CD14-positive monocyte (primary cell): ENCODE measurements around the gene GABBR1. TPM values are rescaled to one million over a fixed set of nuclear protein-coding genes. Genes with fewer than 3 reads are reported as not detected.

Experiments
- DNase-seq, 3 donors: peaks; one replicate each; pipeline ENCODE4 v3.0.0-alpha.2; 2011 to 2022
- H2AFZ ChIP-seq: 2 replicates; pipeline ENCODE4 v1.6.0; 2012; ENCODE audit warnings: mild to moderate bottlenecking, low read depth, low read length, inconsistent platforms; ENCODE audit not compliant: insufficient read depth, poor library complexity, severe bottlenecking
- H3K27ac ChIP-seq, 2 donors: 1 replicate in 1 of 2; 2 replicates in 1 of 2; pipeline ENCODE4 v1.5.1; 2012 to 2013; ENCODE audit warnings: low read length in 2 of 2, control low read depth in 1 of 2, inconsistent platforms in 1 of 2, low read depth in 1 of 2, mild to moderate bottlenecking in 1 of 2
- H3K27me3 ChIP-seq, 2 donors: one replicate each; pipeline versions ENCODE4 v1.6.0 to v1.6.1; 2011 to 2013; ENCODE audit warnings: low read length in 2 of 2; ENCODE audit not compliant: control insufficient read depth in 2 of 2, insufficient read depth in 2 of 2
- H3K36me3 ChIP-seq, 2 donors: replicated peaks in 1 of 2; 1 replicate in 1 of 2; 2 replicates in 1 of 2; pipeline versions ENCODE4 v1.5.1 to v1.6.1; 2012 to 2013; ENCODE audit warnings: low read length in 2 of 2, control low read depth in 1 of 2, inconsistent platforms in 1 of 2, mild to moderate bottlenecking in 1 of 2; ENCODE audit not compliant: insufficient read depth in 2 of 2, control insufficient read depth in 1 of 2
- H3K4me1 ChIP-seq, 2 donors: 1 replicate in 1 of 2; 2 replicates in 1 of 2; pipeline versions ENCODE4 v1.5.1 to v1.6.1; 2012 to 2013; ENCODE audit warnings: low read length in 2 of 2, control low read depth in 1 of 2, inconsistent platforms in 1 of 2, mild to moderate bottlenecking in 1 of 2, moderate library complexity in 1 of 2; ENCODE audit not compliant: insufficient read depth in 2 of 2, control insufficient read depth in 1 of 2
- H3K4me2 ChIP-seq: replicated peaks from 2 replicates; pipeline ENCODE3; 2012; ENCODE audit warnings: low read length, moderate library complexity, mild to moderate bottlenecking; ENCODE audit not compliant: poor library complexity, severe bottlenecking; ENCODE audit errors: extremely low read depth
- H3K4me3 ChIP-seq, 3 experiments: fragments of 200-600 bp in 1 of 3; sonication (generic) in 1 of 3; replicated peaks in 1 of 3; 1 replicate in 2 of 3; 2 replicates in 1 of 3; pipeline ENCODE4 v1.5.1; 2011 to 2013; ENCODE audit warnings: low read length in 3 of 3, mild to moderate bottlenecking in 3 of 3, control low read depth in 2 of 3, low read depth in 2 of 3, inconsistent platforms in 1 of 3, moderate library complexity in 1 of 3
- H3K79me2 ChIP-seq: 2 replicates; pipeline ENCODE4 v1.6.0; 2012; ENCODE audit warnings: mild to moderate bottlenecking, control low read depth, inconsistent platforms, low read length, moderate library complexity; ENCODE audit not compliant: insufficient read depth
- H3K9ac ChIP-seq: 2 replicates; pipeline ENCODE4 v1.6.0; 2017; ENCODE audit warnings: low read length, mild to moderate bottlenecking; ENCODE audit not compliant: insufficient read depth, poor library complexity, severe bottlenecking
- H3K9me3 ChIP-seq, 2 donors: replicated peaks in 1 of 2; 1 replicate in 1 of 2; 2 replicates in 1 of 2; pipeline versions ENCODE4 v1.5.1 to v1.6.1; 2012 to 2013; ENCODE audit warnings: low read length in 2 of 2, control low read depth in 1 of 2; ENCODE audit not compliant: control insufficient read depth in 1 of 2, insufficient read depth in 1 of 2
- H4K20me1 ChIP-seq: 2 replicates; pipeline ENCODE4 v1.6.0; 2012; ENCODE audit warnings: mild to moderate bottlenecking, low read length, control low read depth, moderate library complexity; ENCODE audit not compliant: insufficient read depth
- H3K27ac Mint-ChIP-seq, 7 donors: one replicate each; pipeline ENCODE4 v1.8.0; 2020; ENCODE audit warnings: mild to moderate bottlenecking in 7 of 7, mixed read lengths in 7 of 7, moderate library complexity in 6 of 7, inconsistent platforms in 2 of 7
- H3K27me3 Mint-ChIP-seq, 3 donors: one replicate each; pipeline ENCODE4 v1.8.0; 2021 to 2022; ENCODE audit warnings: low read depth in 3 of 3, mild to moderate bottlenecking in 3 of 3, mixed read lengths in 3 of 3, moderate library complexity in 3 of 3, inconsistent platforms in 1 of 3
- H3K36me3 Mint-ChIP-seq, 2 donors: one replicate each; pipeline ENCODE4 v1.8.0; 2020; ENCODE audit warnings: mixed read lengths in 2 of 2, inconsistent platforms in 1 of 2, mild to moderate bottlenecking in 1 of 2
- H3K4me1 Mint-ChIP-seq: one replicate; pipeline ENCODE4 v1.8.0; 2020; ENCODE audit warnings: mild to moderate bottlenecking, mixed read lengths
- H3K4me3 Mint-ChIP-seq, 2 donors: one replicate each; pipeline ENCODE4 v1.8.0; 2020; ENCODE audit warnings: mild to moderate bottlenecking in 2 of 2, mixed read lengths in 2 of 2, moderate library complexity in 1 of 2
- H3K9me3 Mint-ChIP-seq, 7 donors: one replicate each; pipeline ENCODE4 v1.8.0; 2020 to 2022; ENCODE audit warnings: mixed read lengths in 7 of 7, mild to moderate bottlenecking in 6 of 7, moderate library complexity in 6 of 7, inconsistent platforms in 2 of 7
- CTCF ChIP-seq: fragments of 200-600 bp; IDR thresholded peaks from one replicate; pipeline ENCODE4 v1.8.0; 2022; ENCODE audit warnings: antibody characterized with exemption, mild to moderate bottlenecking
- WGBS: methylation state at CpG from one replicate; pipeline ENCODE4 v1.1.5; 2013; ENCODE audit warnings: missing lambda C conversion rate; ENCODE audit not compliant: insufficient coverage; 5-methylcytosine and 5-hydroxymethylcytosine counted together
- intact Hi-C, 2 donors: fragments of 100-400 bp; cut with micrococcal nuclease; formaldehyde crosslinking; loops; one replicate each; pipeline versions ENCODE4 v1.15.0 to v1.15.1; 2023
- polyA plus RNA-seq, 3 donors: library from polyadenylated mRNA; depleted of rRNA in 1 of 3; unstranded in 2 of 3; stranded (reverse) in 1 of 3; fragments of 300-500 nt in 2 of 3; fragments of >200 nt in 1 of 3; fragmentation: Illumina TruSeq in 2 of 3; gene quantifications; 1 replicate in 2 of 3; 2 replicates in 1 of 3; pipeline ENCODE4 v1.2.3, GENCODE V29; 2012 to 2021

Gene GABBR1
- polyA plus RNA-seq, 3 donors: 0.91 to 228 (median 1.8) TPM

- Mint-ChIP-seq H3K9me3 (peaks cover 5 to 12% (median 8%) of the 10 kb centered on the region in 7 donors), H3K27ac (no peak overlapping the region), H3K36me3 (no peaks in the 10 kb centered on the region), H3K4me1 (no peaks in the 10 kb centered on the region), H3K27me3 (peaks cover 1 to 8% (median 8%) of the 10 kb centered on the region in 3 donors), H3K4me3 (no peak overlapping the region)
- H3K4me3 ChIP-seq: no peak overlapping the region
- H3K36me3 ChIP-seq: no peaks in the 10 kb centered on the region
- no peak for TF ChIP-seq CTCF
- intact Hi-C loops: no loop called here
- no peak overlapping the region for H3K4me2 ChIP-seq
- no peaks in the 10 kb centered on the region for H3K27me3 ChIP-seq
- H3K27ac ChIP-seq: no peak overlapping the region
- no CpG with 5 or more reads among the region's 1 CpG for WGBS
- H3K79me2 ChIP-seq: no peaks in the 10 kb centered on the region
- DNase-seq: no peak
- H4K20me1 ChIP-seq: no peaks in the 10 kb centered on the region
- peaks cover 0 to 7% of the 10 kb centered on the region in 2 donors for H3K9me3 ChIP-seq
- no peak overlapping the region for H3K9ac ChIP-seq
- H3K4me1 ChIP-seq: no peaks in the 10 kb centered on the region
- no peak overlapping the region for H2AFZ ChIP-seq
Observed at GRCh38 chr6:29527126-29527525, 105.9 kb downstream of the GABBR1 start.

- Histone ChIP-seq H2AFZ (no peak overlapping the region), H3K27me3 (no peaks in the 10 kb centered on the region), H4K20me1 (no peaks in the 10 kb centered on the region), H3K4me3 (no peak overlapping the region), H3K79me2 (no peaks in the 10 kb centered on the region), H3K4me1 (no peaks in the 10 kb centered on the region), H3K9ac (no peak overlapping the region), H3K27ac (no peak overlapping the region), H3K4me2 (no peak overlapping the region), H3K9me3 (peaks cover 0 to 7% of the 10 kb centered on the region in 2 donors), H3K36me3 (no peaks in the 10 kb centered on the region)
- no peak for TF ChIP-seq CTCF
- H3K36me3 Mint-ChIP-seq: no peaks in the 10 kb centered on the region
- WGBS: no CpG with 5 or more reads among the region's 1 CpG
- intact Hi-C loops: no loop called here
- peaks cover 5 to 12% (median 10%) of the 10 kb centered on the region in 7 donors for H3K9me3 Mint-ChIP-seq
- H3K4me1 Mint-ChIP-seq: no peaks in the 10 kb centered on the region
- H3K27ac Mint-ChIP-seq: no peak overlapping the region
- no peak for DNase-seq
- H3K27me3 Mint-ChIP-seq: peaks cover 1 to 8% (median 8%) of the 10 kb centered on the region in 3 donors
- no peak overlapping the region for H3K4me3 Mint-ChIP-seq
Observed at GRCh38 chr6:29525311-29525639, 107.7 kb downstream of the GABBR1 start.
